Stimulated activated effector memory CD8-positive, alpha-beta T cell treated with anti-CD3 and anti-CD28 coated beads, Interleukin-12 subunit alpha, Interleukin-12 subunit beta, amount 100 ng/mL, for 72 hours (primary cell): Measurements from ENCODE around the gene ACOT13.
"Not testable (repeated sequence)": the region's sequence is repeated elsewhere in the genome, so short reads cannot be mapped to it uniquely, and the experiment has no call there.

ENCODE experiments used
- ATAC-seq: fragments of 150-1000 bp; cut with Tn5 transposase; 2 replicates; pipeline ENCODE4 v1.10.0; 2021
- DNase-seq, 2 donors: peaks; one replicate each; pipeline ENCODE4 v3.0.0; 2021 to 2022; ENCODE audit warnings: low spot score in 2 of 2
- H3K27ac Mint-ChIP-seq: one replicate; pipeline ENCODE4 v1.8.0; 2022; ENCODE audit warnings: mild to moderate bottlenecking, mixed read lengths
- H3K36me3 Mint-ChIP-seq: one replicate; pipeline ENCODE4 v1.8.0; 2022; ENCODE audit warnings: mild to moderate bottlenecking, mixed read lengths
- H3K4me1 Mint-ChIP-seq: one replicate; pipeline ENCODE4 v1.8.0; 2022; ENCODE audit warnings: mixed read lengths
- H3K4me3 Mint-ChIP-seq: one replicate; pipeline ENCODE4 v1.8.0; 2022; ENCODE audit warnings: mild to moderate bottlenecking, mixed read lengths
- H3K9me3 Mint-ChIP-seq: one replicate; pipeline ENCODE4 v1.8.0; 2022; ENCODE audit warnings: mixed read lengths

The ACOT13 gene

GRCh38 chr6:24750878-24751277, 84.0 kb downstream of the ACOT13 start:
- not testable (repeated sequence) for H3K9me3 Mint-ChIP-seq, DNase-seq, H3K4me3 Mint-ChIP-seq, H3K27ac Mint-ChIP-seq, H3K4me1 Mint-ChIP-seq, ATAC-seq, H3K36me3 Mint-ChIP-seq

- H3K27ac Mint-ChIP-seq: no peak overlapping the region
- no peak for DNase-seq
- no peak overlapping the region for H3K4me3 Mint-ChIP-seq
- H3K36me3 Mint-ChIP-seq: no peaks in the 10 kb centered on the region
- no peaks in the 10 kb centered on the region for H3K4me1 Mint-ChIP-seq
- ATAC-seq: no peak
- H3K9me3 Mint-ChIP-seq: no peaks in the 10 kb centered on the region
Observed at GRCh38 chr6:24752503-24752902, 85.6 kb downstream of the ACOT13 start.

- Mint-ChIP-seq H3K27ac (no peak overlapping the region), H3K4me3 (no peak overlapping the region), H3K9me3 (no peaks in the 10 kb centered on the region), H3K4me1 (no peaks in the 10 kb centered on the region), H3K36me3 (no peaks in the 10 kb centered on the region)
- peak in 1 of 2 donors; percentile 20 for DNase-seq
- ATAC-seq: no peak
Observed at GRCh38 chr6:24752917-24753492, 86.1 kb downstream of the ACOT13 start.

- no peaks in the 10 kb centered on the region for H3K9me3 Mint-ChIP-seq
- ATAC-seq (no peak), DNase-seq (no peak)
- H3K4me1 Mint-ChIP-seq: no peaks in the 10 kb centered on the region
- H3K36me3 Mint-ChIP-seq: no peaks in the 10 kb centered on the region
- H3K4me3 Mint-ChIP-seq: no peak overlapping the region
- no peak overlapping the region for H3K27ac Mint-ChIP-seq
Observed at GRCh38 chr6:24753545-24753944, 86.7 kb downstream of the ACOT13 start.

GRCh38 chr6:24754378-24754777, 87.5 kb downstream of the ACOT13 start:
- H3K4me3 Mint-ChIP-seq, H3K27ac Mint-ChIP-seq, H3K4me1 Mint-ChIP-seq, H3K36me3 Mint-ChIP-seq, ATAC-seq, H3K9me3 Mint-ChIP-seq: not testable (repeated sequence)
- DNase-seq: peak in 1 of 2 donors; percentile 12
